WTC11 (cell line): ENCODE measurements around the gene UCP3. TPM values are rescaled to one million over a fixed set of nuclear protein-coding genes. Genes with fewer than 3 reads are reported as not detected.

Experiments
- ATAC-seq: fragments of 200-7000 bp; cut with Tn5 transposase; 2 replicates; pipeline ENCODE4 v1.10.0; 2021; ENCODE audit warnings: mild to moderate bottlenecking, moderate library complexity
- CTCF ChIA-PET: fragments of 300-600 bp; sonication (Branson Sonifier 250); formaldehyde crosslinking; loops from one replicate; lab custom pipeline; 2021; ENCODE audit warnings: antibody characterized with exemption; lab: Charles Lee
- POLR2A ChIA-PET: fragments of 350-600 bp; sonication (Branson Sonifier 250); formaldehyde crosslinking; loops from one replicate; lab custom pipeline; 2021; ENCODE audit warnings: antibody characterized with exemption; lab: Charles Lee
- DNase-seq: peaks from one replicate; pipeline ENCODE4 v3.0.0; 2021; ENCODE audit warnings: low spot score
- H3K27ac Mint-ChIP-seq: 2 replicates; pipeline ENCODE4 v1.8.0; 2021; ENCODE audit warnings: mixed read lengths
- H3K27me3 Mint-ChIP-seq: 2 replicates; pipeline ENCODE4 v1.8.0; 2021; ENCODE audit warnings: low read depth, mild to moderate bottlenecking, moderate library complexity, mixed read lengths
- H3K36me3 Mint-ChIP-seq: 2 replicates; pipeline ENCODE4 v1.8.0; 2021; ENCODE audit warnings: mixed read lengths
- H3K4me1 Mint-ChIP-seq: 2 replicates; pipeline ENCODE4 v1.8.0; 2022; ENCODE audit warnings: mixed read lengths
- H3K4me3 Mint-ChIP-seq: 2 replicates; pipeline ENCODE4 v1.8.0; 2021; ENCODE audit warnings: mild to moderate bottlenecking, moderate library complexity, mixed read lengths
- H3K9me3 Mint-ChIP-seq: 2 replicates; pipeline ENCODE4 v1.8.0; 2021; ENCODE audit warnings: mixed read lengths
- AFF4 ChIP-seq: sonication (generic); formaldehyde crosslinking; IDR thresholded peaks from 2 replicates; pipeline ENCODE4 v1.8.1; 2023; ENCODE audit warnings: mild to moderate bottlenecking, missing genetic modification reagents, borderline replicate concordance
- AR ChIP-seq: fragments of 250-450 bp; sonication (Bioruptor Pico); IDR thresholded peaks from 2 replicates; pipeline ENCODE4 v1.9.0; 2021; ENCODE audit warnings: mild to moderate bottlenecking
- ATF2 ChIP-seq: sonication (generic); formaldehyde crosslinking; IDR thresholded peaks from 2 replicates; pipeline ENCODE4 v1.8.1; 2022; ENCODE audit warnings: low read depth, missing genetic modification reagents, borderline replicate concordance
- ATF3 ChIP-seq: sonication (generic); formaldehyde crosslinking; conservative IDR thresholded peaks from 2 replicates; pipeline ENCODE4 v1.8.1; 2022; ENCODE audit warnings: mild to moderate bottlenecking, missing genetic modification reagents
- CBFB ChIP-seq: sonication (generic); formaldehyde crosslinking; IDR thresholded peaks from 2 replicates; pipeline ENCODE4 v1.8.1; 2022; ENCODE audit warnings: mild to moderate bottlenecking, low read depth, missing genetic modification reagents
- E2F1 ChIP-seq: sonication (generic); formaldehyde crosslinking; IDR thresholded peaks from 2 replicates; pipeline ENCODE4 v1.8.0; 2022; ENCODE audit warnings: mild to moderate bottlenecking, missing genetic modification reagents
- ELF4 ChIP-seq: sonication (generic); formaldehyde crosslinking; IDR thresholded peaks from 2 replicates; pipeline ENCODE4 v1.8.1; 2022; ENCODE audit warnings: low read depth, mild to moderate bottlenecking, moderate library complexity, missing genetic modification reagents
- GRHL2 ChIP-seq: fragments of 250-450 bp; sonication (Bioruptor Pico); IDR thresholded peaks from 2 replicates; pipeline ENCODE4 v1.8.0; 2022; ENCODE audit warnings: mild to moderate bottlenecking, moderate library complexity; ENCODE audit not compliant: insufficient replicate concordance, severe bottlenecking
- GTF2I ChIP-seq: fragments of 250-450 bp; sonication (Bioruptor Pico); conservative IDR thresholded peaks from 2 replicates; pipeline ENCODE4 v1.4.0; 2021; ENCODE audit warnings: mild to moderate bottlenecking
- HMGA2 ChIP-seq: fragments of 250-450 bp; sonication (Bioruptor Pico); IDR thresholded peaks from 2 replicates; pipeline ENCODE4 v1.4.0; 2021; ENCODE audit warnings: mild to moderate bottlenecking, moderate library complexity
- NFYB ChIP-seq: sonication (generic); formaldehyde crosslinking; conservative IDR thresholded peaks from 2 replicates; pipeline ENCODE4 v1.8.0; 2022; ENCODE audit warnings: low read depth, missing genetic modification reagents
- PRDM15 ChIP-seq: sonication (generic); formaldehyde crosslinking; IDR thresholded peaks from 2 replicates; pipeline ENCODE4 v1.8.0; 2022; ENCODE audit warnings: missing genetic modification reagents
- RORB ChIP-seq: fragments of 250-450 bp; sonication (Bioruptor Pico); IDR thresholded peaks from 2 replicates; pipeline ENCODE4 v1.9.0; 2021; ENCODE audit warnings: mild to moderate bottlenecking
- ZNF121 ChIP-seq: sonication (generic); formaldehyde crosslinking; IDR thresholded peaks from 2 replicates; pipeline ENCODE4 v1.8.0; 2023; ENCODE audit warnings: missing genetic modification reagents
- ZNF263 ChIP-seq: sonication (generic); formaldehyde crosslinking; IDR thresholded peaks from 2 replicates; pipeline ENCODE4 v1.8.1; 2022; ENCODE audit warnings: low read depth, mild to moderate bottlenecking, moderate library complexity, missing genetic modification reagents
- ZNF317 ChIP-seq: sonication (generic); formaldehyde crosslinking; IDR thresholded peaks from 2 replicates; pipeline ENCODE4 v1.8.1; 2023; ENCODE audit warnings: low read depth, mild to moderate bottlenecking, moderate library complexity, missing genetic modification reagents, borderline replicate concordance
- ZNF423 ChIP-seq: fragments of 250-450 bp; sonication (Bioruptor Pico); IDR thresholded peaks from 2 replicates; pipeline ENCODE4 v2.1.2; 2022; ENCODE audit warnings: mild to moderate bottlenecking, moderate library complexity
- ZNF512 ChIP-seq: sonication (generic); formaldehyde crosslinking; IDR thresholded peaks from 2 replicates; pipeline ENCODE4 v1.8.1; 2022; ENCODE audit warnings: missing genetic modification reagents, borderline replicate concordance
- ZNF671 ChIP-seq: fragments of 250-450 bp; sonication (Bioruptor Pico); IDR thresholded peaks from 2 replicates; pipeline ENCODE4 v1.8.0; 2021; ENCODE audit warnings: mild to moderate bottlenecking
- total RNA-seq: library from RNA; stranded (reverse); gene quantifications from 3 replicates; pipeline ENCODE4 v1.2.3, GENCODE V29; 2021

Gene UCP3
- total RNA-seq, 1 experiment from 2014 or later: 0.55 TPM

GRCh38 chr11:73965076-73965763 lies 43.7 kb downstream of the UCP3 start:
- H3K4me1 Mint-ChIP-seq: peaks cover 11% of the 10 kb centered on the region

GRCh38 chr11:73963861-73964260 lies 45.0 kb downstream of the UCP3 start:
- no peak overlapping the region for H3K27ac Mint-ChIP-seq
- peak; percentile 44 for ATAC-seq
- no peak for TF ChIP-seq GTF2I (CRISPR knock-in tag)
- no peak for TF ChIP-seq ATF2 (CRISPR knock-in tag)
- no peak for TF ChIP-seq ZNF512 (CRISPR knock-in tag)
- TF ChIP-seq GRHL2: no peak
- no peak for TF ChIP-seq RORB (CRISPR knock-in tag)
- TF ChIP-seq ELF4 (CRISPR knock-in tag): no peak
- no peak for TF ChIP-seq PRDM15 (CRISPR knock-in tag)
- no peak for TF ChIP-seq ZNF671 (CRISPR knock-in tag)
- TF ChIP-seq AFF4 (CRISPR knock-in tag): no peak
- no peak for TF ChIP-seq E2F1 (CRISPR knock-in tag)
- no peak for TF ChIP-seq NFYB (CRISPR knock-in tag)
- TF ChIP-seq HMGA2 (CRISPR knock-in tag): no peak
- TF ChIP-seq CBFB: no peak
- no peak for TF ChIP-seq AR (CRISPR knock-in tag)
- no peak for TF ChIP-seq ZNF121 (CRISPR knock-in tag)

More at GRCh38 chr11:73965076-73965763, 43.7 kb downstream of the UCP3 start:
- ChIA-PET POLR2A (no interaction called here), CTCF (interaction anchor here (1.0 to 1.8 kb wide), 4 partner anchors 16 to 206 kb away, joined by 3 to 9 read pairs (median 5); partner anchors contain the start of genes C2CD3, PPME1 and UCP2)
- peak; percentile 13 for ATAC-seq
- H3K27ac Mint-ChIP-seq: no peak overlapping the region
- H3K4me3 Mint-ChIP-seq: no peak overlapping the region
- no peak for DNase-seq
- H3K27me3 Mint-ChIP-seq: peaks cover 19% of the 10 kb centered on the region
- H3K36me3 Mint-ChIP-seq: no peaks in the 10 kb centered on the region
- H3K9me3 Mint-ChIP-seq: no peaks in the 10 kb centered on the region
- no peak for TF ChIP-seq ZNF423
- TF ChIP-seq ATF3 (CRISPR knock-in tag): no peak
- 0 out of 2 replicates have a peak, but pooled peaks have one; percentile 30 for TF ChIP-seq ZNF263 (CRISPR knock-in tag)
- no peak for TF ChIP-seq ZNF317

More at GRCh38 chr11:73963861-73964260, 45.0 kb downstream of the UCP3 start:
- peaks cover 11% of the 10 kb centered on the region for H3K4me1 Mint-ChIP-seq
- no peak for DNase-seq
- H3K27me3 Mint-ChIP-seq: peaks cover 12% of the 10 kb centered on the region
- no peak overlapping the region for H3K4me3 Mint-ChIP-seq
- ChIA-PET POLR2A (no interaction called here), CTCF (interaction anchor here (0.7 to 1.8 kb wide), 9 partner anchors 15 to 486 kb away, joined by 3 to 9 read pairs (median 3); partner anchors contain the start of genes C2CD3, PPME1 and UCP2)
- H3K9me3 Mint-ChIP-seq: no peaks in the 10 kb centered on the region
- no peaks in the 10 kb centered on the region for H3K36me3 Mint-ChIP-seq
